GM19193 (cell line): Measurements from ENCODE around the gene ERN1.

Source experiments
- POLR2A ChIP-seq: IDR thresholded peaks from 4 replicates; pipeline ENCODE4 v1.6.1; 2011; ENCODE audit not compliant: insufficient read depth, insufficient read length; ENCODE audit errors: extremely low read depth

ERN1 gene

GRCh38 chr17:64008830-64009229, 121.1 kb downstream of the ERN1 start:
- TF ChIP-seq POLR2A: no peak

GRCh38 chr17:64008346-64008745, 121.6 kb downstream of the ERN1 start:
- no peak for TF ChIP-seq POLR2A

GRCh38 chr17:64007838-64008282, 122.1 kb downstream of the ERN1 start:
- no peak for TF ChIP-seq POLR2A

GRCh38 chr17:64006361-64007088, 123.4 kb downstream of the ERN1 start:
- TF ChIP-seq POLR2A: no peak

- no peak for TF ChIP-seq POLR2A
These were observed 124.2 kb downstream of the ERN1 start for GRCh38 chr17:64005734-64006167.

- TF ChIP-seq POLR2A: no peak
These were observed 124.8 kb downstream of the ERN1 start for GRCh38 chr17:64004903-64005733.

- no peak for TF ChIP-seq POLR2A
These were observed 125.7 kb downstream of the ERN1 start for GRCh38 chr17:64004218-64004770.

GRCh38 chr17:64003526-64004121, 126.3 kb downstream of the ERN1 start:
- TF ChIP-seq POLR2A: no peak

- no peak for TF ChIP-seq POLR2A
These were observed 127.1 kb downstream of the ERN1 start for GRCh38 chr17:64002658-64003525.

GRCh38 chr17:64001763-64002529, 128.0 kb downstream of the ERN1 start:
- TF ChIP-seq POLR2A: no peak

- no peak for TF ChIP-seq POLR2A
These were observed 128.8 kb downstream of the ERN1 start for GRCh38 chr17:64001091-64001579.

- TF ChIP-seq POLR2A: no peak
These were observed 130.0 kb downstream of the ERN1 start for GRCh38 chr17:63999680-64000531.
